GM12878 (cell line): ENCODE results near the gene CAPN8. TPM values are rescaled to one million over a fixed set of nuclear protein-coding genes. Genes with fewer than 3 reads are reported as not detected.

ENCODE experiments used
- ATAC-seq: fragments of 200-7000 bp; cut with Tn5 transposase; 3 replicates; pipeline ENCODE4 v1.9.1; 2020; ENCODE audit warnings: mild to moderate bottlenecking, moderate library complexity
- BruUV-seq: library from RNA; stranded (reverse); fragments of 400-500 nt; replicated peaks from 2 replicates; lab custom pipeline; 2021; lab: Mats Ljungman, UMichigan
- CTCF ChIA-PET: fragments of 300-600 bp; sonication (Branson Sonifier 250); formaldehyde crosslinking; extraction: SDS; loops from one replicate; lab custom pipeline; 2021; ENCODE audit warnings: inconsistent platforms; lab: Yijun Ruan, JAX
- POLR2A ChIA-PET: fragments of 350-600 bp; formaldehyde crosslinking; extraction: SDS; loops from one replicate; lab custom pipeline; 2021; ENCODE audit warnings: inconsistent platforms; lab: Charles Lee
- RAD21 ChIA-PET: fragments of 300-600 bp; sonication (Branson Sonifier 250); formaldehyde crosslinking; loops from one replicate; lab custom pipeline; 2023; ENCODE audit warnings: antibody characterized with exemption; ENCODE audit not compliant: unreplicated experiment; lab: Charles Lee
- SMC1A ChIA-PET: fragments of 300-600 bp; sonication (Branson Sonifier 250); formaldehyde crosslinking; loops from one replicate; lab custom pipeline; 2023; ENCODE audit not compliant: unreplicated experiment, uncharacterized antibody; lab: Charles Lee
- DNase-seq: peaks from one replicate; pipeline ENCODE4 v3.0.0-alpha.2; 2011; ENCODE audit warnings: low read depth, low spot score
- FAIRE-seq: peaks from 3 replicates; lab custom pipeline; 2011; peaks lifted over from hg19 to GRCh38; lab: Jason Lieb, UNC
- H2AFZ ChIP-seq: 2 replicates; pipeline ENCODE4 v1.6.0; 2011; ENCODE audit warnings: low read depth, low read length, control low read depth; ENCODE audit not compliant: control insufficient read depth
- H3K27ac ChIP-seq: 2 replicates; pipeline ENCODE4 v1.5.1; 2011; ENCODE audit warnings: control low read depth; ENCODE audit not compliant: control insufficient read depth, insufficient read depth
- H3K27me3 ChIP-seq, 2 experiments: replicated peaks in 1 of 2; 2 replicates each; pipeline versions ENCODE4 v1.6.0 to v1.6.1; 2011; ENCODE audit warnings: low read length in 1 of 2; ENCODE audit not compliant: control insufficient read depth in 2 of 2, insufficient read depth in 2 of 2
- H3K36me3 ChIP-seq, 2 experiments: 2 replicates each; pipeline ENCODE4 v1.5.1; 2011; ENCODE audit warnings: low read length in 1 of 2; ENCODE audit not compliant: control insufficient read depth in 2 of 2, insufficient read depth in 2 of 2
- H3K4me1 ChIP-seq: 2 replicates; pipeline ENCODE4 v1.6.1; 2011; ENCODE audit warnings: mild to moderate bottlenecking, low read length, moderate library complexity, mixed read lengths; ENCODE audit not compliant: control insufficient read depth, insufficient read depth
- H3K4me2 ChIP-seq: 2 replicates; pipeline ENCODE4 v1.6.0; 2011; ENCODE audit warnings: control low read depth; ENCODE audit not compliant: control insufficient read depth, insufficient read depth
- H3K4me3 ChIP-seq: fragments of 200-600 bp; sonication (generic); 2 replicates; pipeline ENCODE4 v1.5.1; 2016
- H3K79me2 ChIP-seq: 2 replicates; pipeline ENCODE4 v1.6.0; 2011; ENCODE audit warnings: low read length; ENCODE audit not compliant: control insufficient read depth, insufficient read depth
- H3K9ac ChIP-seq: 2 replicates; pipeline ENCODE4 v1.8.0; 2011; ENCODE audit warnings: low read length, control low read depth, mixed read lengths; ENCODE audit not compliant: control insufficient read depth, insufficient read depth
- H3K9me3 ChIP-seq: replicated peaks from 3 replicates; pipeline ENCODE4 v1.5.1; 2011; ENCODE audit warnings: mild to moderate bottlenecking, low read length; ENCODE audit not compliant: control insufficient read depth, insufficient read depth
- H4K20me1 ChIP-seq: 2 replicates; pipeline ENCODE4 v1.6.0; 2011; ENCODE audit not compliant: control insufficient read depth, insufficient read depth
- E4F1 ChIP-seq: fragments of 450-650 bp; IDR thresholded peaks from 2 replicates; pipeline ENCODE4 v1.6.1; 2018; ENCODE audit warnings: borderline replicate concordance, mild to moderate bottlenecking; ENCODE audit not compliant: partially characterized antibody
- ESRRA ChIP-seq: IDR thresholded peaks from 2 replicates; pipeline ENCODE4 v1.6.1; 2012; ENCODE audit warnings: mild to moderate bottlenecking, low read length, improper control_type of control experiment
- MAX ChIP-seq: IDR thresholded peaks from 2 replicates; pipeline ENCODE4 v1.6.1; 2012; ENCODE audit warnings: low read depth, low read length, improper control_type of control experiment
- MXI1 ChIP-seq: fragments of 150-350 bp; IDR thresholded peaks from 2 replicates; pipeline ENCODE4 v1.6.1; 2011; ENCODE audit warnings: low read depth, mild to moderate bottlenecking, inconsistent platforms, low read length, improper control_type of control experiment
- MYB ChIP-seq: fragments of 150-350 bp; IDR thresholded peaks from 2 replicates; pipeline ENCODE4 v1.6.1; 2014; ENCODE audit warnings: mild to moderate bottlenecking, low read depth, low read length, borderline replicate concordance
- POLR2A ChIP-seq: IDR thresholded peaks from 2 replicates; pipeline ENCODE4 v1.6.1; 2011; ENCODE audit warnings: low read depth, mild to moderate bottlenecking, low read length
- SMARCA5 ChIP-seq: fragments of 450-650 bp; IDR thresholded peaks from 2 replicates; pipeline ENCODE4 v1.6.1; 2017; ENCODE audit warnings: mild to moderate bottlenecking
- STAT3 ChIP-seq: IDR thresholded peaks from 2 replicates; pipeline ENCODE4 v1.6.1; 2011; ENCODE audit warnings: low read depth, low read length, improper control_type of control experiment
- SUPT20H ChIP-seq: IDR thresholded peaks from 2 replicates; pipeline ENCODE4 v1.6.1; 2011; ENCODE audit warnings: low read depth, mild to moderate bottlenecking, low read length, moderate library complexity, borderline replicate concordance; ENCODE audit not compliant: control insufficient read depth
- WGBS: methylation state at CpG from one replicate; pipeline ENCODE4 v1.1.6; 2016; ENCODE audit warnings: low lambda C conversion rate; ENCODE audit not compliant: insufficient replicate concordance, insufficient coverage; ENCODE audit errors: missing lambda C conversion rate; 5-methylcytosine and 5-hydroxymethylcytosine counted together
- in situ Hi-C: fragments of 300-500 bp; cut with MboI; formaldehyde crosslinking; loops from 9 replicates; pipeline ENCODE4 v1.14.3; 2018; ENCODE audit warnings: mixed read lengths
- intact Hi-C: fragments of 100-400 bp; cut with micrococcal nuclease; formaldehyde crosslinking; loops from one replicate; pipeline ENCODE4 v1.14.2; 2022; ENCODE audit not compliant: unreplicated experiment
- polyA plus RNA-seq, 11 experiments: library from polyadenylated mRNA; depleted of rRNA in 4 of 11; unstranded in 6 of 11; stranded (reverse) in 5 of 11; fragments of >200 nt; fragmentation: Nextera tagmentation in 4 of 11; fragmentation: Illumina TruSeq in 1 of 11; extraction: Ambion mirVana in 4 of 11; extraction: Trizol in 1 of 11; gene quantifications; 1 replicate in 1 of 11; 2 replicates in 10 of 11; pipeline versions ENCODE4 v1.2.1 to v1.2.3, GENCODE V29; 2011 to 2016; ENCODE audit warnings: inconsistent platforms in 2 of 11, missing spikeins in 2 of 11, low read depth in 1 of 11
- total RNA-seq, 4 experiments: library from RNA; depleted of rRNA in 3 of 4; stranded (reverse); fragments of >200 nt in 3 of 4; fragmentation: Illumina TruSeq in 1 of 4; extraction: Trizol in 1 of 4; gene quantifications; 2 replicates each; pipeline versions ENCODE4 v1.2.1 to v1.2.3, GENCODE V29; 2013 to 2021

CAPN8 gene
- total and polyA plus RNA-seq, 10 of the 15 experiments (the other 5 are each of a cell fraction or from before 2014, with no cell fraction given), result 6.4 to 30.7 (median 12.3) TPM

GRCh38 chr1:223710179-223711133, 45.0 kb upstream of the CAPN8 start (continued):
- TF ChIP-seq E4F1, result no peak

- POLR2A ChIA-PET, result no interaction called here
- RAD21 ChIA-PET, result no interaction called here
- FAIRE-seq (no peak), DNase-seq (no peak), ATAC-seq (no peak)
- Histone ChIP-seq H3K27ac (no peak overlapping the region), H3K36me3 (no peaks in the 10 kb centered on the region), H4K20me1 (no peaks in the 10 kb centered on the region), H3K4me2 (no peak overlapping the region), H3K4me1 (peaks cover 4% of the 10 kb centered on the region), H3K4me3 (no peak overlapping the region), H3K9me3 (no peaks in the 10 kb centered on the region), H3K27me3 (no peaks in the 10 kb centered on the region), H3K9ac (no peak overlapping the region), H2AFZ (no peak overlapping the region), H3K79me2 (no peaks in the 10 kb centered on the region; the same call in 1 of the 2 replicates)
- BruUV-seq, result no TSS peak
- in situ Hi-C loops, result no loop called here
- intact Hi-C loops, result no loop called here
- SMC1A ChIA-PET, result interaction anchor here (1.3 kb wide), 1 partner anchor 40 kb away, joined by 3 read pairs; no protein-coding TSS in a partner anchor
- 59% methylated on average over 3 of the region's 3 CpGs for WGBS
- TF ChIP-seq MXI1 (no peak), SMARCA5 (no peak), POLR2A (no peak), SUPT20H (no peak), ESRRA (no peak), MAX (no peak), MYB (no peak), STAT3 (no peak)
- CTCF ChIA-PET, result interaction anchor here (3.1 kb wide), 1 partner anchor 41 kb away, joined by 25 read pairs; no protein-coding TSS in a partner anchor
Observed at GRCh38 chr1:223709598-223709997, 44.1 kb upstream of the CAPN8 start.
